COLO668 (cell line): ENCODE results near the gene FABP7.
"Not testable (repeated sequence)": the region's sequence is repeated elsewhere in the genome, so short reads cannot be mapped to it uniquely, and the experiment has no call there.

Source experiments
- DNase-seq: peaks from one replicate; lab custom pipeline; 2025; ENCODE audit not compliant: unreplicated experiment; lab: John Stamatoyannopoulos, UW

FABP7 gene

GRCh38 chr6:122779667-122780066 lies at the start of gene FABP7:
TSS of gene FABP7 (plus strand) at chr6:122779716. CDS start at chr6:122779795, 79 bp downstream.
- DNase-seq: no peak

GRCh38 chr6:122730334-122730733 lies 49.2 kb upstream of the FABP7 start:
- no peak for DNase-seq

DNA sequence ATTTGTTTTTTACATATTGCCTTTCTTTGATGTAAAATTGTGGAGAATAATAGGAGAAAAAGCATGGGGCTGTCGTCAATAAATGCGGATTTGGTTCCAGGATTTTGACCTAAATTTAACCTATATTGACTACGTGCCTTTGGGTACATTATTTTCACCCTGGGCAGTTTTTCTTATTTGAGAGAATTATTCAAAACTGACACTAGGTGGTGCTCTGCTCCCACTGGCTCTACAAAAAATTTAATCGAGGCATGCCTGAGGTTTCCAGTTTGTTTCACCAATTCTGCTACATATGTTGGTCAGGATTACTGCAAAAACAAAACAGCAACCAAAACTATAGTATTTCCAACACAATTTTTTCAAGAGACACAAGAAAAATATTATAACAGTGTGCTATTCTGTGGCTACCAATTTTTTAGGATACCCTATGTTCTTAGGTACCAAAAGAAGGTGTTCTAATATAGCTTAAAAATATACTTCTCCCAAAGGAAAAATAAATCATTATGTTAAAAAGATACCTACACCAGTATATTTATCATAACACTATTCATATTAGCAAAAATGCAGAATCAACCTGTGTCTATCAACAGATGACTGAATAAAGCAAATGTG lies 48.6 kb upstream of the FABP7 start:
- peak; percentile 5 for DNase-seq

- DNase-seq: no peak
Measured at GRCh38 chr6:122733259-122733658, 46.3 kb upstream of the FABP7 start.

GRCh38 chr6:122734529-122735395 lies 44.8 kb upstream of the FABP7 start:
- DNase-seq: no peak

DNA sequence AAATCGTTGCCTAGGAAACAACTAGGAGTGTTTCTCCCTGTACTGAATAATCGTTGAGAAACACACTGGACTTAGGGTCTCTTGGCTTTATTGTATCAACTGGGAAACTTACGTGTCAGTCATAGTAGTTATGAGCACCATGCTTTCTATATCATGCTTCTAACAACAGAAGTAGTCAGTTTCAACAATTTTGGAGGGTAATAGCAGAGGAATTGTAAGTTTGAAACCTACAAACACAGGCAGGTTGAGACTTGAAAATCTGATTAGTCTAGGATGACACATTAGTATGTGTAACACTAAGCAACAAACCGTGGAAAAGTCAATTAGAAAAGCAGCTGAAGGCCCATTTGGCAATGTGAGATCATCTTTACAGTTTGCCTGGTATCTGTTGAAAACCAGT lies 43.9 kb upstream of the FABP7 start:
- DNase-seq: peak; percentile 21

- DNase-seq: peak; percentile 52
Measured at GRCh38 chr6:122736163-122736562, 43.4 kb upstream of the FABP7 start.

DNA sequence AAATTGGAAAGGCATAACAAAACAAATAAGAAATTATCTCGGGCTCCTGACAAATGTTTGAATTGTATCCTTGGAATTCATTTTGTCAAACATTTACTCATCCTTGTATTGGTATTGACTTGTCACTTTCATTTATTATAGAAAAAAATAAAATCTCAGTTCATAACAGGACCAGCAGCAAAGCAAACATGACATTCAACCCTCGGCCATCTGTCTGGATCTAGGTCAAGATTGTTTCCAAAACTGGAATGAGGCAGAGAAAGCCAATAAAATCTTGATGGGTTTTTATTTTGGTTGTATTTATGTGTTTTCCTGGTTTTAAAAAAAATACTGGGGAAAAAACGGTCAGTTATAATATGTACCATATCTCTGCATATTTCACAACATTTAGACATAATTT lies 42.9 kb upstream of the FABP7 start:
- DNase-seq: peak; percentile 4

- DNase-seq: no peak
Measured at GRCh38 chr6:122740091-122740490, 39.4 kb upstream of the FABP7 start.

GRCh38 chr6:122740936-122741335 lies 38.6 kb upstream of the FABP7 start:
- DNase-seq: no peak

- DNase-seq: not testable (repeated sequence)
Measured at GRCh38 chr6:122744247-122744646, 35.3 kb upstream of the FABP7 start.

- not testable (repeated sequence) for DNase-seq
Measured at GRCh38 chr6:122744856-122745255, 34.7 kb upstream of the FABP7 start.

DNA sequence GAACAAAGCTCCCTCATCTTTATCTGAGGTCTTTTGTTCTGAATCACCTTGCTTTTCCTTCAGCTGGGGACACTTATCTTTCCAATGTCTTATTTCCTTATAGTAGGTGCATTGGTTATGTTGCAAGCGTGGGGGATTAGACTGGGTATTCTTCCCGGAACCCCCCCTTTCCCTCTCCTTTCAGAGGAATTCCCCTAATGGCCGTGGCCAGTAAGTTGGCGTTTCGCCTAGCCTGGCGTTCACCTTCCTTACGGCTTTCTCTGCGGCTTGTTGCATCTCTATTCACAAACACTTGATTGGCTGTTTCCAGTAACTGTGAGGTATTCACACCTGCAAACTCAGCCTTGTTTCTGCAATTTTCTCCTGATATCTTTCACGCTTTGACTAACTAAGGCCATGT lies 32.8 kb upstream of the FABP7 start:
- DNase-seq: no peak

- DNase-seq: no peak
Measured at GRCh38 chr6:122747573-122747972, 31.9 kb upstream of the FABP7 start.

DNA sequence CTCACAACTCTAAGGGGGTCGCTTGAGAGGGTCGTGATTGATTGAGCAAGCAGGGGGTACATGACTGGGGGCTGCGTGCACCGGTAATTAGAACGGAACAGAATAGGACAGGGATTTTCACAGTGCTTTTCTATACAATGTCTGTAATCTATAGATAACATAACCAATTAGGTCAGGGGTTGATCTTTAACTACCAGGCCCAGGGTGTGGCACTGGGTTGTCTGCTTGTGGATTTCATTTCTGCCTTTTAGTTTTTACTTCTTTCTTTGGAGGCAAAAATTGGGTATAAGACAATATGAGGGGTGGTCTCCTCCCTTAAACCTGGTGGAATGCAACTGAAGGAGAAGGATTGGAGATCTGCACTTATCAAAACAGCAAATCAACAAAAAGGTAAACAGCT lies 30.6 kb upstream of the FABP7 start:
- not testable (repeated sequence) for DNase-seq

DNA sequence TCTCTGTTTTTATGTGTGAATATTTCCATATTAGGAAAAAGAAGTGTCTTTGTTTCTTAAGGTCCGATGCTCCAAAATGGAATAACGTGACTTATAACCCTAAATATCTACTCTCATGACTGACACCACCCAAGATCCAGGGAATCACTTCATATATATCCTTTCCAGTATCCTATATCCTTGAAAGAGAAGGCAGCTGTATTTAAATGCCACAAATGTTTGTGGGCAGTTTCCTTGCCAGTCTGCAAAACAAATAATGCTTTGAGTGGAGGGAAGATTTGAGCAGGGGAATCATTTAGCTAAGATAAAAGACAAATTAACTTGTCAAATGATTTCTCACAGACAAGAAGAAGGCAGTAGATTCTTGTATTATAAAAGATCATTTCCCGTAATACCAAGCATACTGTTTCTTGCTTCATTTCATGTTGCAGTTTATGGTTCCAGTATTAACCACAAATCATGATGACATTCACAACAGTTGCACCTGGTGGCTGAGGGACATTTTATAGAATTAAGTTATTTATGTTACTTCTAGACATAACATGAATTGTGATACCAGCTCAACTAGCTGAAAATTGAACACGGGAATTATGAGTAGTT lies 30.0 kb upstream of the FABP7 start:
- DNase-seq: peak; percentile 13

DNA sequence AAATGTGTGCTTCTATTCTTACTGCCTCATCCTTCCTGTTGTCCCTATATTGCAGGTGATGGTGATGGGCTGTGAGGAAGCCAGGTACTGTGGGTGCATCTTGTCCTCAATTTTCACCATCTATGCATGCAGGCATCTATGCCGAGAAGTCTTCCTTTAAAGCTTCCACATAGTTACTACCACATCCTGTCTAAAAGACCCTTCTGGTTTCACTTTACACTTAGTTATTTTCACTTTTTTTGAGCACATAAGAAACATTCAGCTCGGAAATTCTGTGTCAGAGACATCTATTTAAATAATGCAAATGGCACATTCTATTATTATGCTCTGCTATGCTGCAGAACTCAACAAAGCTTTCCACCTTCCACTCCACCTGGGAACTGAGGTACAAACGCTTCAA lies 28.2 kb upstream of the FABP7 start:
- no peak for DNase-seq

DNA sequence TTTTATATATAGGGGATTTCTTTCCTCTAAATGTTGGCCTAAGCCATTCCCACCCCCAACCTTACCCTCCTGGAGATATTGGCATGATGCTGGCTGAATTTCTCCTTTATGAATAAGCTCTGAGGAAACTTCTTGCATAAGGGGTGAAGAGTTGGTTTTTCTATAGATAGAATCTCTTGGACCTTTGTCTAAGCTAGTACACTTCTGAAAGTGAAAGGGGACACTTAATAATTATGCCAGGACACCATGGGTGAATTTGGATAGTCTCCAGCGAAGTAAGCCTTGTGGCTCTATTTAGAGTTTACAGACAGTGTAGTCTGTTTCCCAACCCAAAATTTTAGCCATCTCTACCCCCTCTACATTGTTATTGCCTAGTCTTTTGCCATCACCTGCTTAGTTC lies 27.1 kb upstream of the FABP7 start:
- DNase-seq: no peak

DNA sequence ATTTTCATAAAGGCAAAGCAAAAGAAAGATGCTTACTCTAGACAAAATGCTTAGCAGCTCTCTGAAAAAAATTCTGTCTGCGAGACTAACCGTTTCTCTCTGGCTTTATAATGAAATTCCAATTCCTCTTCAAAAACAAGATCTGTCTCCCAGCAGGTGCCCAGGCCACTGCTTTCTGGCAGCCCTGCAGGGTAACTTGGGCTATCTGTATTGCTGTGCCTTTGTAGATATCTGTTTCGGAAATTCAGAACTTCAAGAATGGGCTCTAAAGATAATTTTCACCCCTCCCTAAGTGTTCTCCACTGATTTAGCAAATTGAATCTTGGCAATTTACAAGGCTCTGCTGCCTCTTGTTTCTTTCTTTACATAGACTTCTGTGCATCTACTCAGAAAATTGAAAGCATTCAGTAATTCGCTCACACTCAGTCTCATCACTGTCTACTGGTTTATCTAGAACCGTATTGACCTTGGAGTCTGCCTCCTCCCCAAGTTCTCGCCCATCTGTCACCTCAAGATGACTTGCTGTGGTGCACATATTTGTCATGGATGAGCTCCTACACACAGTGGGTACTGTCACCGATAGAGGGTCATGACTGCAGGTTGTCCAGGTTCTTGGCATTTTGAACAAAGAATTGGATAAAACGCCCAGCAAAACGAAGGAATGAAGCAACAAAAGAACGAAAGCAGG lies 26.4 kb upstream of the FABP7 start:
- no peak for DNase-seq

- no peak for DNase-seq
Measured at GRCh38 chr6:122753688-122754056, 25.8 kb upstream of the FABP7 start.

DNA sequence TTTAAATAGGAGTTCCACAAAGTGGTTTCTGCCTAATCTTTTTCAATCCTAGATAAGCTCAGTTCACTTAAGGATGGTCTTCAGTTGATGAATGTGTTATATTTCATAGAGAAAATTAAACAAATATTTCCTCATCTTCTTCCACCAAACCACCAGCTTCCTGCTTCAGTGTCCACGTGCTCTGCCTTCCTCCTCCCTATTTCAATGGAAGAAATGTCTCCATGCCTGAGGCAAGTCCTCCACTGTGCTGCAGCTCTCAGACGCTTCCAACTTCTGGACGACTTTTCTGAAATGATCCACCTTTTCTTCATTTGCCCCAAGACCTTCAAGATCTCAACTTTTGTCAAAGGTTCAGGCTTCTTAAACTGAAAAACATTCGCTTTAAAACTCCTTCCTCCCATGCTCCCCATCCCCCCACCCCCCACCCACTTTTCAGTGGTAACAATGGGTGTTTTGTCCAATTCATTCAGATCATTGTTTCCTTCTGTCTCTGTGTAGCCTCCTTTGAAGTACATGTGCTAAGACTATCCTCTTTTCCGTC lies 25.3 kb upstream of the FABP7 start:
- no peak for DNase-seq
